Fibroblast of skin of right quadriceps (primary cell): ENCODE results near the gene AP1B1.

Source experiments
- DNase-seq: peaks from one replicate; pipeline ENCODE4 v3.0.0-alpha.2; 2013

AP1B1 gene

DNA sequence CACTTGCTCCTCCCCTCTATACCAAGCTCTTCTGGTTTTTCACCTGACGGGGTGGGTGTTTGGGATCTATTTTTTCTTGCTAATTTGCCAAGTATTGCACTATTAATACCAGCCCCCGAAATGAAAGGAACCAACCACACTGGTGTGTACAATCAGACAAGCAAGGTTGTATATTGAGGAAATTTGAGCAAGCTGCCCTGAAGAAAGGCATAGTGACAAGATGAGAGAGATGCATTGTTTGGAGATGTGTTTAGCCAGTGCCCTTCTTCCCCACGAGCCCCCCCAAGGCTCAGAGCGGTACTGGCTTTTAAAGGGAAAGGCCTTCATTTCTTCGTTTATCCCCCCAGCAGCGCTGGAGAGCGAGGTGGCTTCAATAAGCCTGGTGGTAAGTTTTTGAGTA lies 97.2 kb downstream of the AP1B1 start:
- DNase-seq = no peak

DNA sequence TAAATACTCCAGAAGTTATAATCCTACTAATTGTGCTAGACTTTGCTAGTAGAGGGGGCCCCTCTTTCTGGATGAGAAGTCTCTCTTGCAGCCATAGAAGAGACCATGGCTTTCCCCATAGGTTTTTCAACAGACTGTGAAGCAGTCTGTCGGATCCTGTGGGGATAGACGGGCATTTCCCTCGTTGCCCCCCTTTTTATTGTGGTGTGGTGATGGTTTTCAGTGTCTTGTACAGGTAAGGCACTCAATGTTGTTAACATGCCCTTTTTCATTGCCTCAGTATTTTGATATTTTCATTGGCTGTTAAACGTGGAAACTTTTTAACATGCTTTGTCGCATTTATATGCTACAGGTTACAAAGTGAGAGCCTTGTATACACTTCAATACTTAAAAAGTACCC lies 98.3 kb downstream of the AP1B1 start:
- no peak for DNase-seq

DNA sequence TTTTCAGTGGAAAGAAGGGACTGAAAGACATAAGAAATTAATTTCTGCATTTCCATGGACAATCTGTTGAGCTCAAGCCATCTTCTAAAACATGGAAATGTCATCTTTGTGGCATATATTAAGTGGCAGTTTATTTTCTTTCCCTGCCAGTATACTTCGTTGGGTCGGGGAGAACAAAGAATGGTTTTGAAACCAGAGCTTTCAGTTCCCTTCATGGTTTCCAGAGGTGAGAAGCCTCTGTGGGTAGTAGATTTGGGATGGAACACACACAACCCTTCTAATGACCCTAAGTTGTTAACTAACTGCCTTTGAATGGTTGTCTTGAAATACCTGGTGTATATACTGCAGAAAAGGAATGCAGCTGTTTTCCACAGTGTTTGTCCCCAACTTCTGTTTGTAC lies 99.5 kb downstream of the AP1B1 start:
- no peak for DNase-seq

DNA sequence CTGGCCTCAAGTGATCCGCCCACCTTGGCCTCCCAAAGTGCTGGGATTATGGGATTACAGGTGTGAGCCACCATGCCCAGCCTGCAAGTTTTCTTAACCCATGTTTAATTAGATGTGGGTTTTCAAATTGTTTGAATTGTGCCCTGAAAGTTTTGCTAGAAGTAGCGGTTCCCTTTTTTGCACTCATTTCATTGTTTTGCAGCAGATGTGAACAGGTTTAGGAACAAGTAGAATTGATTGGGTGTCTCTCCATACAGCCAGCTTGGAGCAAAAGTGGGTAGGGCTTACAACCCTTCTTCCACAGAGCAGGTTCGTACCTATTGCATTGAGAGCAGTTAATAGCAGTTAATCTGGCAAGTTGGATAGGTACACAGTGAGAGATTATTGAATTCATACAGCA lies 104.2 kb downstream of the AP1B1 start:
- DNase-seq = no peak

DNA sequence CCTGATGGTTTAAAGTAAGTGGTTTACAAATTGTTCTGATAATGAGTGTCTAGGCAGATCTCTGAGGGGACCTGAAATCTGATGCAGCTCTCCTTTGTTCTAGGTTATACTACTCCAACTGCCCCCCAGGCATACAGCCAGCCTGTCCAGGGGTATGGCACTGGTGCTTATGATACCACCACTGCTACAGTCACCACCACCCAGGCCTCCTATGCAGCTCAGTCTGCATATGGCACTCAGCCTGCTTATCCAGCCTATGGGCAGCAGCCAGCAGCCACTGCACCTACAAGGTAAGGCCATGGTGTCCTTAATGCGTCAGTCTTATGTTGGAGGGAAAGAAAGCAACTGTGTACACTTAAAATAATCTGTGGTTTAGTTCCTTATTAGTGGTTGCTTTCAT lies 110.4 kb downstream of the AP1B1 start:
- DNase-seq = no peak
